WTC11 (cell line): ENCODE measurements around the gene XCL1. TPM values are rescaled to one million over a fixed set of nuclear protein-coding genes. Genes with fewer than 3 reads are reported as not detected.

Experiments
- ATAC-seq: fragments of 200-7000 bp; cut with Tn5 transposase; 2 replicates; pipeline ENCODE4 v1.10.0; 2021; ENCODE audit warnings: mild to moderate bottlenecking, moderate library complexity
- CTCF ChIA-PET: fragments of 300-600 bp; sonication (Branson Sonifier 250); formaldehyde crosslinking; loops from one replicate; lab custom pipeline; 2021; ENCODE audit warnings: antibody characterized with exemption; lab: Charles Lee
- POLR2A ChIA-PET: fragments of 350-600 bp; sonication (Branson Sonifier 250); formaldehyde crosslinking; loops from one replicate; lab custom pipeline; 2021; ENCODE audit warnings: antibody characterized with exemption; lab: Charles Lee
- DNase-seq: peaks from one replicate; pipeline ENCODE4 v3.0.0; 2021; ENCODE audit warnings: low spot score
- H3K27ac Mint-ChIP-seq: 2 replicates; pipeline ENCODE4 v1.8.0; 2021; ENCODE audit warnings: mixed read lengths
- H3K27me3 Mint-ChIP-seq: 2 replicates; pipeline ENCODE4 v1.8.0; 2021; ENCODE audit warnings: low read depth, mild to moderate bottlenecking, moderate library complexity, mixed read lengths
- H3K36me3 Mint-ChIP-seq: 2 replicates; pipeline ENCODE4 v1.8.0; 2021; ENCODE audit warnings: mixed read lengths
- H3K4me1 Mint-ChIP-seq: 2 replicates; pipeline ENCODE4 v1.8.0; 2022; ENCODE audit warnings: mixed read lengths
- H3K4me3 Mint-ChIP-seq: 2 replicates; pipeline ENCODE4 v1.8.0; 2021; ENCODE audit warnings: mild to moderate bottlenecking, moderate library complexity, mixed read lengths
- H3K9me3 Mint-ChIP-seq: 2 replicates; pipeline ENCODE4 v1.8.0; 2021; ENCODE audit warnings: mixed read lengths
- CBFB ChIP-seq: sonication (generic); formaldehyde crosslinking; IDR thresholded peaks from 2 replicates; pipeline ENCODE4 v1.8.1; 2022; ENCODE audit warnings: mild to moderate bottlenecking, low read depth, missing genetic modification reagents
- CREB1 ChIP-seq: sonication (generic); formaldehyde crosslinking; IDR thresholded peaks from 2 replicates; pipeline ENCODE4 v1.8.0; 2023; ENCODE audit warnings: mild to moderate bottlenecking, missing genetic modification reagents
- ELF4 ChIP-seq: sonication (generic); formaldehyde crosslinking; IDR thresholded peaks from 2 replicates; pipeline ENCODE4 v1.8.1; 2022; ENCODE audit warnings: low read depth, mild to moderate bottlenecking, moderate library complexity, missing genetic modification reagents
- ETV6 ChIP-seq: sonication (generic); formaldehyde crosslinking; IDR thresholded peaks from 2 replicates; pipeline ENCODE4 v1.8.1; 2022; ENCODE audit warnings: mild to moderate bottlenecking, missing genetic modification reagents
- GABPB1 ChIP-seq: sonication (generic); formaldehyde crosslinking; IDR thresholded peaks from 2 replicates; pipeline ENCODE4 v1.8.1; 2023; ENCODE audit warnings: mild to moderate bottlenecking, missing genetic modification reagents
- GTF2I ChIP-seq: fragments of 250-450 bp; sonication (Bioruptor Pico); conservative IDR thresholded peaks from 2 replicates; pipeline ENCODE4 v1.4.0; 2021; ENCODE audit warnings: mild to moderate bottlenecking
- IRF2 ChIP-seq: sonication (generic); formaldehyde crosslinking; IDR thresholded peaks from 2 replicates; pipeline ENCODE4 v1.8.0; 2022; ENCODE audit warnings: low read depth, missing genetic modification reagents, borderline replicate concordance
- JUN ChIP-seq: sonication (generic); formaldehyde crosslinking; IDR thresholded peaks from 2 replicates; pipeline ENCODE4 v1.8.0; 2023; ENCODE audit warnings: mild to moderate bottlenecking, missing genetic modification reagents
- NFATC4 ChIP-seq: fragments of 250-450 bp; sonication (Bioruptor Pico); IDR thresholded peaks from 2 replicates; pipeline ENCODE4 v1.9.0; 2021; ENCODE audit warnings: mild to moderate bottlenecking
- NR3C1 ChIP-seq: sonication (generic); formaldehyde crosslinking; conservative IDR thresholded peaks from 2 replicates; pipeline ENCODE4 v1.8.1; 2023; ENCODE audit warnings: low read depth, mild to moderate bottlenecking, missing genetic modification reagents
- PRRX2 ChIP-seq: fragments of 250-450 bp; sonication (Bioruptor Pico); IDR thresholded peaks from 2 replicates; pipeline ENCODE4 v1.8.0; 2021; ENCODE audit warnings: mild to moderate bottlenecking
- TCF7 ChIP-seq: sonication (generic); formaldehyde crosslinking; IDR thresholded peaks from 2 replicates; pipeline ENCODE4 v1.8.0; 2022; ENCODE audit warnings: mild to moderate bottlenecking, low read depth, missing genetic modification reagents, moderate library complexity
- TEAD1 ChIP-seq: sonication (generic); formaldehyde crosslinking; IDR thresholded peaks from 2 replicates; pipeline ENCODE4 v1.8.0; 2022; ENCODE audit warnings: mild to moderate bottlenecking, missing genetic modification reagents
- ZNF263 ChIP-seq: sonication (generic); formaldehyde crosslinking; IDR thresholded peaks from 2 replicates; pipeline ENCODE4 v1.8.1; 2022; ENCODE audit warnings: low read depth, mild to moderate bottlenecking, moderate library complexity, missing genetic modification reagents
- total RNA-seq: library from RNA; stranded (reverse); gene quantifications from 3 replicates; pipeline ENCODE4 v1.2.3, GENCODE V29; 2021
- TF ChIP-seq, protein P1 (sequence below): sonication (generic); formaldehyde crosslinking; IDR thresholded peaks from 2 replicates; pipeline ENCODE4 v1.8.0; 2022; ENCODE audit warnings: mild to moderate bottlenecking, missing genetic modification reagents
- TF ChIP-seq, protein P2 (sequence below): fragments of 200-600 bp; IDR thresholded peaks from 2 replicates; pipeline ENCODE4 v1.8.0; 2022; ENCODE audit warnings: antibody characterized with exemption
- TF ChIP-seq, protein P3 (sequence below): fragments of 250-450 bp; sonication (Bioruptor Pico); IDR thresholded peaks from 2 replicates; pipeline ENCODE4 v2.1.2; 2022; ENCODE audit warnings: mild to moderate bottlenecking, moderate library complexity
- TF ChIP-seq, protein P4 (sequence below): sonication (generic); formaldehyde crosslinking; conservative IDR thresholded peaks from 2 replicates; pipeline ENCODE4 v1.8.1; 2023; ENCODE audit warnings: mild to moderate bottlenecking, low read depth, missing genetic modification reagents, moderate library complexity
- TF ChIP-seq, protein P5 (sequence below): sonication (generic); formaldehyde crosslinking; IDR thresholded peaks from 2 replicates; pipeline ENCODE4 v1.8.1; 2022; ENCODE audit warnings: mild to moderate bottlenecking, missing genetic modification reagents, moderate library complexity, borderline replicate concordance
- TF ChIP-seq, protein P6 (sequence below): fragments of 250-450 bp; sonication (Bioruptor Pico); conservative IDR thresholded peaks from 2 replicates; pipeline ENCODE4 v1.9.0; 2021; ENCODE audit warnings: mild to moderate bottlenecking
- TF ChIP-seq, protein P7 (sequence below): fragments of 250-450 bp; sonication (Bioruptor Pico); IDR thresholded peaks from 2 replicates; pipeline ENCODE4 v1.9.0; 2021; ENCODE audit warnings: mild to moderate bottlenecking

XCL1 gene
- total RNA-seq, 1 experiment from 2014 or later, result 1.1 TPM

DNA sequence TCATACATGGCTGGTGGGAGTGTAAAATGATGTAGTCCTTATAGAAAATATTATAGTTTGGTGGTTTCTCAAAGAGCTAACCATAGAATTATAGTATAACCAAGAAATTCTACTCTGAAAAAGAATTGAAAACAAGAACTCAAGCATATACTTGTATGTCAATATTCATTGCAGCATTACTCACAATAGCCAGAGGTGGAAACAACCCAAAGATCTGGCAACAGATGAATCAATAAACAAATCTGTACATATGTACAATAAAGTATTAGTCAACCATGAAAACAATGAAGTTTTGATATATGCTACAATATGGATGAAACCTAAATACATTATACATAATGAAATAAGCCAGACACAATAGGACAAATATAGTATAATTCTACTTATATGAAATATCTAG lies 29.7 kb downstream of the XCL1 start (continued):
- TF ChIP-seq, protein P1, sequence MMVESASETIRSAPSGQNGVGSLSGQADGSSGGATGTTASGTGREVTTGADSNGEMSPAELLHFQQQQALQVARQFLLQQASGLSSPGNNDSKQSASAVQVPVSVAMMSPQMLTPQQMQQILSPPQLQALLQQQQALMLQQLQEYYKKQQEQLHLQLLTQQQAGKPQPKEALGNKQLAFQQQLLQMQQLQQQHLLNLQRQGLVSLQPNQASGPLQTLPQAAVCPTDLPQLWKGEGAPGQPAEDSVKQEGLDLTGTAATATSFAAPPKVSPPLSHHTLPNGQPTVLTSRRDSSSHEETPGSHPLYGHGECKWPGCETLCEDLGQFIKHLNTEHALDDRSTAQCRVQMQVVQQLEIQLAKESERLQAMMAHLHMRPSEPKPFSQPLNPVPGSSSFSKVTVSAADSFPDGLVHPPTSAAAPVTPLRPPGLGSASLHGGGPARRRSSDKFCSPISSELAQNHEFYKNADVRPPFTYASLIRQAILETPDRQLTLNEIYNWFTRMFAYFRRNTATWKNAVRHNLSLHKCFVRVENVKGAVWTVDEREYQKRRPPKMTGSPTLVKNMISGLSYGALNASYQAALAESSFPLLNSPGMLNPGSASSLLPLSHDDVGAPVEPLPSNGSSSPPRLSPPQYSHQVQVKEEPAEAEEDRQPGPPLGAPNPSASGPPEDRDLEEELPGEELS (CRISPR knock-in tag), result no peak
- TF ChIP-seq, protein P2, sequence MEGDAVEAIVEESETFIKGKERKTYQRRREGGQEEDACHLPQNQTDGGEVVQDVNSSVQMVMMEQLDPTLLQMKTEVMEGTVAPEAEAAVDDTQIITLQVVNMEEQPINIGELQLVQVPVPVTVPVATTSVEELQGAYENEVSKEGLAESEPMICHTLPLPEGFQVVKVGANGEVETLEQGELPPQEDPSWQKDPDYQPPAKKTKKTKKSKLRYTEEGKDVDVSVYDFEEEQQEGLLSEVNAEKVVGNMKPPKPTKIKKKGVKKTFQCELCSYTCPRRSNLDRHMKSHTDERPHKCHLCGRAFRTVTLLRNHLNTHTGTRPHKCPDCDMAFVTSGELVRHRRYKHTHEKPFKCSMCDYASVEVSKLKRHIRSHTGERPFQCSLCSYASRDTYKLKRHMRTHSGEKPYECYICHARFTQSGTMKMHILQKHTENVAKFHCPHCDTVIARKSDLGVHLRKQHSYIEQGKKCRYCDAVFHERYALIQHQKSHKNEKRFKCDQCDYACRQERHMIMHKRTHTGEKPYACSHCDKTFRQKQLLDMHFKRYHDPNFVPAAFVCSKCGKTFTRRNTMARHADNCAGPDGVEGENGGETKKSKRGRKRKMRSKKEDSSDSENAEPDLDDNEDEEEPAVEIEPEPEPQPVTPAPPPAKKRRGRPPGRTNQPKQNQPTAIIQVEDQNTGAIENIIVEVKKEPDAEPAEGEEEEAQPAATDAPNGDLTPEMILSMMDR, result no peak
- TF ChIP-seq ETV6 (CRISPR knock-in tag) (no peak), IRF2 (CRISPR knock-in tag) (no peak), CREB1 (CRISPR knock-in tag) (no peak), GTF2I (CRISPR knock-in tag) (no peak), ELF4 (CRISPR knock-in tag) (no peak), TCF7 (no peak)
- TF ChIP-seq, protein P3, sequence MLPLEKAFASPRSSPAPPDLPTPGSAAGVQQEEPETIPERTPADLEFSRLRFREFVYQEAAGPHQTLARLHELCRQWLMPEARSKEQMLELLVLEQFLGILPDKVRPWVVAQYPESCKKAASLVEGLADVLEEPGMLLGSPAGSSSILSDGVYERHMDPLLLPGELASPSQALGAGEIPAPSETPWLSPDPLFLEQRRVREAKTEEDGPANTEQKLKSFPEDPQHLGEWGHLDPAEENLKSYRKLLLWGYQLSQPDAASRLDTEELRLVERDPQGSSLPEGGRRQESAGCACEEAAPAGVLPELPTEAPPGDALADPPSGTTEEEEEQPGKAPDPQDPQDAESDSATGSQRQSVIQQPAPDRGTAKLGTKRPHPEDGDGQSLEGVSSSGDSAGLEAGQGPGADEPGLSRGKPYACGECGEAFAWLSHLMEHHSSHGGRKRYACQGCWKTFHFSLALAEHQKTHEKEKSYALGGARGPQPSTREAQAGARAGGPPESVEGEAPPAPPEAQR (CRISPR knock-in tag), result no peak

DNA sequence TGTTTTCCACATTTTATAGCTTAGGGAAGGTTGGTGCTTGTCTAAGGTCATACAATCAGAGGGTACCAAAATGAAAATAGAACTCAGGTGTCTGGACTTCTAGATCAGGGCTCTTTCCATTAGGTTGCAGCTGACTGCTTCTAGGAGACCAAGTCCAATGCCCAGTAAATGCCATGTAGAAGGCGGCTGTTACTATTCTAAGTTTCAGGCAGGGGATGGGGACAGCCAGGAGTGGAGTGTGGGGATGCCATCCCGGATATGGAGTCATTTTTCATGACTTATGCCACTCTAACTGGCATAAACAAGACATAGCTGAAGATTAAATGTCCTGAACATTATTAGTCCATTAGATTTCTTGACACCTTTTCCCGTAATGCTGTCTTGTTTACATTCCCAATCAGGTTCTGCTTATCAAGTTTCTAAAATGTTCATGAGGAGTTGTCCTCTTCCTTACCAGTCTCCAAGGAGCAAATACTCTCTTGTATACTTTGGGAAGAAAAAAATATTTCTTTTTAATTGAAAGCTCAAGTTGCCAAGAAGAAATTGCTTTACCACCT lies 31.5 kb downstream of the XCL1 start:
- no peak overlapping the region for H3K4me3 Mint-ChIP-seq
- ATAC-seq, result no peak

More for the DNA sequence above, 31.5 kb downstream of the XCL1 start:
- Mint-ChIP-seq H3K27me3 (no peaks in the 10 kb centered on the region), H3K27ac (no peak overlapping the region), H3K4me1 (peaks cover 15% of the 10 kb centered on the region), H3K9me3 (no peaks in the 10 kb centered on the region), H3K36me3 (no peaks in the 10 kb centered on the region)
- POLR2A ChIA-PET, result no interaction called here
- TF ChIP-seq JUN (CRISPR knock-in tag) (no peak), GTF2I (CRISPR knock-in tag) (no peak), TEAD1 (CRISPR knock-in tag) (no peak), GABPB1 (no peak), ZNF263 (CRISPR knock-in tag) (no peak), NR3C1 (CRISPR knock-in tag) (no peak), ELF4 (CRISPR knock-in tag) (no peak), NFATC4 (no peak), PRRX2 (CRISPR knock-in tag) (no peak), CBFB (no peak)
- TF ChIP-seq, protein P4, sequence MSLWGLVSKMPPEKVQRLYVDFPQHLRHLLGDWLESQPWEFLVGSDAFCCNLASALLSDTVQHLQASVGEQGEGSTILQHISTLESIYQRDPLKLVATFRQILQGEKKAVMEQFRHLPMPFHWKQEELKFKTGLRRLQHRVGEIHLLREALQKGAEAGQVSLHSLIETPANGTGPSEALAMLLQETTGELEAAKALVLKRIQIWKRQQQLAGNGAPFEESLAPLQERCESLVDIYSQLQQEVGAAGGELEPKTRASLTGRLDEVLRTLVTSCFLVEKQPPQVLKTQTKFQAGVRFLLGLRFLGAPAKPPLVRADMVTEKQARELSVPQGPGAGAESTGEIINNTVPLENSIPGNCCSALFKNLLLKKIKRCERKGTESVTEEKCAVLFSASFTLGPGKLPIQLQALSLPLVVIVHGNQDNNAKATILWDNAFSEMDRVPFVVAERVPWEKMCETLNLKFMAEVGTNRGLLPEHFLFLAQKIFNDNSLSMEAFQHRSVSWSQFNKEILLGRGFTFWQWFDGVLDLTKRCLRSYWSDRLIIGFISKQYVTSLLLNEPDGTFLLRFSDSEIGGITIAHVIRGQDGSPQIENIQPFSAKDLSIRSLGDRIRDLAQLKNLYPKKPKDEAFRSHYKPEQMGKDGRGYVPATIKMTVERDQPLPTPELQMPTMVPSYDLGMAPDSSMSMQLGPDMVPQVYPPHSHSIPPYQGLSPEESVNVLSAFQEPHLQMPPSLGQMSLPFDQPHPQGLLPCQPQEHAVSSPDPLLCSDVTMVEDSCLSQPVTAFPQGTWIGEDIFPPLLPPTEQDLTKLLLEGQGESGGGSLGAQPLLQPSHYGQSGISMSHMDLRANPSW (CRISPR knock-in tag), result no peak
- TF ChIP-seq, protein P5, sequence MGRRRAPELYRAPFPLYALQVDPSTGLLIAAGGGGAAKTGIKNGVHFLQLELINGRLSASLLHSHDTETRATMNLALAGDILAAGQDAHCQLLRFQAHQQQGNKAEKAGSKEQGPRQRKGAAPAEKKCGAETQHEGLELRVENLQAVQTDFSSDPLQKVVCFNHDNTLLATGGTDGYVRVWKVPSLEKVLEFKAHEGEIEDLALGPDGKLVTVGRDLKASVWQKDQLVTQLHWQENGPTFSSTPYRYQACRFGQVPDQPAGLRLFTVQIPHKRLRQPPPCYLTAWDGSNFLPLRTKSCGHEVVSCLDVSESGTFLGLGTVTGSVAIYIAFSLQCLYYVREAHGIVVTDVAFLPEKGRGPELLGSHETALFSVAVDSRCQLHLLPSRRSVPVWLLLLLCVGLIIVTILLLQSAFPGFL, result no peak
- TF ChIP-seq, protein P6, sequence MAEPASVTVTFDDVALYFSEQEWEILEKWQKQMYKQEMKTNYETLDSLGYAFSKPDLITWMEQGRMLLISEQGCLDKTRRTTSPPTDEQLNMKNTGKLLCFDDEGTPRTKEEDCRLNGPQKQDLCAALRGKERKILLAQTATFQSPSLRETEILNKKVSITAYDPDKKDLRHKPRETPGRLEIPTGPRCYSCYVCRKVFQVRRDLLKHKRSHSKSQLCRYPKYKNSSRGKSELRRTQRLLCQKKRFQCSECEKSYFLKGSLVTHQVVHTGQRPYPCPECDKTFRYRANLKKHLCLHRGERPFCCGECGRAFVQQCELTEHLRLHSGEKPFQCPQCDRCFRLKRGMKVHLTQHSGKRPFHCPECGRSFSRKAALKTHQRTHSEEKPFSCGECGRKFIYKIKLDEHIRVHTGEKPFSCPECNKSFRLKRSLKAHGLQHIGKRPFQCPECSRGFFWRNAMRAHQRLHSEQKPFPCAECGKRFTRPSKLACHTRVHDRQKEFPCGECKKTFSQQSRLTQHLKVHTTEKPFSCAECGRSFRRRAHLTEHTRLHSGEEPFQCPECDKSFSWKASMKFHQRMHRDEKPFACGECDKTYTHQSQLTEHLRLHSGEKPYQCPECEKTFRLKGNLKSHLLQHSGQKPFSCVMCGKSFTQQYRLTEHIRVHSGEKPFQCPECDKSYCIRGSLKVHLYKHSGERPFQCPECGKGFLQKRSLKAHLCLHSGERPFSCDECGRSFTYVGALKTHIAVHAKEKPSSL (CRISPR knock-in tag), result no peak
- TF ChIP-seq, protein P7, sequence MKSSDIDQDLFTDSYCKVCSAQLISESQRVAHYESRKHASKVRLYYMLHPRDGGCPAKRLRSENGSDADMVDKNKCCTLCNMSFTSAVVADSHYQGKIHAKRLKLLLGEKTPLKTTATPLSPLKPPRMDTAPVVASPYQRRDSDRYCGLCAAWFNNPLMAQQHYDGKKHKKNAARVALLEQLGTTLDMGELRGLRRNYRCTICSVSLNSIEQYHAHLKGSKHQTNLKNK (CRISPR knock-in tag), result no peak
- DNase-seq, result no peak
- CTCF ChIA-PET, result interaction anchor here (1.3 to 2.8 kb wide), 3 partner anchors 30 to 740 kb away, joined by 4 to 17 read pairs (median 5); no protein-coding TSS in a partner anchor
